H1 (cell line): Measurements from ENCODE around the gene SPTBN4. TPM values are rescaled to one million over a fixed set of nuclear protein-coding genes. Genes with fewer than 3 reads are reported as not detected.

Experiments used
- CTCF ChIA-PET: fragments of 300-600 bp; sonication (Branson Sonifier 250); formaldehyde crosslinking; loops from one replicate; lab custom pipeline; 2021; ENCODE audit not compliant: partially characterized antibody; lab: Charles Lee
- POLR2A ChIA-PET: fragments of 300-600 bp; sonication (Branson Sonifier 250); formaldehyde crosslinking; loops from one replicate; lab custom pipeline; 2021; ENCODE audit warnings: inconsistent platforms; ENCODE audit not compliant: partially characterized antibody; lab: Charles Lee
- DNase-seq, 2 experiments: peaks; one replicate each; pipeline versions ENCODE4 v3.0.0 to v3.0.0-alpha.2; 2010 to 2022; ENCODE audit warnings: low spot score in 2 of 2, low read depth in 1 of 2, mixed read lengths in 1 of 2
- FAIRE-seq: peaks from 2 replicates; lab custom pipeline; 2011; peaks lifted over from hg19 to GRCh38; lab: Jason Lieb, UNC
- H2AFZ ChIP-seq: 2 replicates; pipeline ENCODE4 v1.8.1; 2012; ENCODE audit warnings: low read length, inconsistent platforms
- H2AK5ac ChIP-seq: 2 replicates; pipeline ENCODE4 v1.6.1; 2013; ENCODE audit warnings: low read depth, low read length
- H2BK120ac ChIP-seq: replicated peaks from 2 replicates; pipeline ENCODE3; 2013; ENCODE audit warnings: low read depth, low read length, inconsistent platforms
- H2BK12ac ChIP-seq: 2 replicates; pipeline ENCODE4 v1.6.1; 2013; ENCODE audit warnings: low read depth, low read length
- H2BK15ac ChIP-seq: 2 replicates; pipeline ENCODE4 v1.6.1; 2013; ENCODE audit warnings: low read length
- H2BK20ac ChIP-seq: 2 replicates; pipeline ENCODE4 v1.6.1; 2013; ENCODE audit warnings: low read length
- H2BK5ac ChIP-seq: 2 replicates; pipeline ENCODE4 v1.6.1; 2013; ENCODE audit warnings: low read depth, low read length
- H3K14ac ChIP-seq: 2 replicates; pipeline ENCODE4 v1.6.1; 2013; ENCODE audit warnings: inconsistent platforms; ENCODE audit not compliant: insufficient read length
- H3K18ac ChIP-seq: 2 replicates; pipeline ENCODE4 v1.6.1; 2013; ENCODE audit warnings: low read length; ENCODE audit errors: extremely low read depth
- H3K23ac ChIP-seq: 2 replicates; pipeline ENCODE4 v1.6.1; 2013; ENCODE audit warnings: inconsistent platforms; ENCODE audit not compliant: insufficient read length
- H3K23me2 ChIP-seq: 2 replicates; pipeline ENCODE4 v1.6.1; 2013; ENCODE audit warnings: low read depth, low read length
- H3K27ac ChIP-seq: 2 replicates; pipeline ENCODE4 v1.6.1; 2011; ENCODE audit warnings: low read depth, low read length, inconsistent platforms
- H3K27me3 ChIP-seq, 4 experiments: replicated peaks in 1 of 4; 1 replicate in 1 of 4; 2 replicates in 3 of 4; pipeline versions ENCODE4 v1.6.1 to v1.8.1; 2011 to 2013; ENCODE audit warnings: low read length in 3 of 4, mild to moderate bottlenecking in 3 of 4, inconsistent platforms in 2 of 4, mixed read lengths in 2 of 4, moderate library complexity in 1 of 4; ENCODE audit not compliant: control insufficient read depth in 3 of 4, insufficient read depth in 3 of 4; ENCODE audit errors: extremely low read depth in 1 of 4
- H3K36me3 ChIP-seq, 4 experiments: 2 replicates each; pipeline versions ENCODE4 v1.6.1 to v1.8.1; 2011 to 2013; ENCODE audit warnings: mild to moderate bottlenecking in 4 of 4, low read length in 3 of 4, moderate library complexity in 2 of 4, control low read depth in 1 of 4, inconsistent platforms in 1 of 4; ENCODE audit not compliant: insufficient read depth in 4 of 4, control insufficient read depth in 2 of 4
- H3K4ac ChIP-seq: replicated peaks from 2 replicates; pipeline ENCODE3; 2013; ENCODE audit warnings: low read length, low read depth, mixed read lengths, inconsistent platforms; ENCODE audit not compliant: insufficient read length
- H3K4me1 ChIP-seq, 4 experiments: replicated peaks in 1 of 4; 1 replicate in 1 of 4; 2 replicates in 3 of 4; pipeline versions ENCODE4 v1.6.1 to v1.8.1; 2011 to 2013; ENCODE audit warnings: low read length in 3 of 4, inconsistent platforms in 2 of 4, mixed read lengths in 1 of 4; ENCODE audit not compliant: insufficient read depth in 4 of 4, control insufficient read depth in 3 of 4
- H3K4me2 ChIP-seq, 2 experiments: 2 replicates each; pipeline versions ENCODE4 v1.6.1 to v1.8.1; 2011 to 2013; ENCODE audit warnings: low read depth in 2 of 2, low read length in 2 of 2, control low read depth in 1 of 2, inconsistent platforms in 1 of 2, mild to moderate bottlenecking in 1 of 2; ENCODE audit not compliant: insufficient read depth in 1 of 2
- H3K4me3 ChIP-seq, 4 experiments: fragments of 200-600, 300-600 bp in 1 of 4; sonication (generic), shearing (Covaris generic), sonication (Bioruptor Twin) in 1 of 4; 2 replicates each; pipeline versions ENCODE4 v1.5.1 to v1.8.1; 2011 to 2016; ENCODE audit warnings: low read length in 4 of 4, low read depth in 3 of 4, control low read depth in 2 of 4, inconsistent platforms in 2 of 4, mild to moderate bottlenecking in 2 of 4, mixed read lengths in 1 of 4, moderate library complexity in 1 of 4; ENCODE audit not compliant: insufficient read depth in 2 of 4; ENCODE audit errors: extremely low read depth in 1 of 4
- H3K56ac ChIP-seq: replicated peaks from 2 replicates; pipeline ENCODE3; 2013; ENCODE audit warnings: low read depth, mild to moderate bottlenecking, mixed read lengths, low read length, inconsistent platforms; ENCODE audit not compliant: insufficient read length
- H3K79me1 ChIP-seq: 2 replicates; pipeline ENCODE4 v1.6.1; 2013; ENCODE audit warnings: low read depth, low read length, control low read depth
- H3K79me2 ChIP-seq, 2 experiments: 2 replicates each; pipeline versions ENCODE4 v1.6.1 to v1.8.1; 2012 to 2013; ENCODE audit warnings: low read length in 2 of 2, mild to moderate bottlenecking in 2 of 2, inconsistent platforms in 1 of 2; ENCODE audit not compliant: insufficient read depth in 2 of 2, control insufficient read depth in 1 of 2
- H3K9ac ChIP-seq, 4 experiments: replicated peaks in 1 of 4; 1 replicate in 1 of 4; 2 replicates in 3 of 4; pipeline versions ENCODE4 v1.6.1 to v1.8.1; 2011 to 2013; ENCODE audit warnings: low read depth in 3 of 4, low read length in 3 of 4, control low read depth in 2 of 4, mild to moderate bottlenecking in 2 of 4, moderate library complexity in 2 of 4, inconsistent platforms in 1 of 4; ENCODE audit errors: extremely low read depth in 1 of 4
- H3K9me3 ChIP-seq, 2 experiments: 2 replicates each; pipeline versions ENCODE4 v1.6.1 to v1.8.1; 2012 to 2013; ENCODE audit warnings: mild to moderate bottlenecking in 2 of 2, moderate library complexity in 2 of 2, control low read depth in 1 of 2, inconsistent platforms in 1 of 2, low read depth in 1 of 2, low read length in 1 of 2, mixed read lengths in 1 of 2; ENCODE audit not compliant: insufficient read depth in 2 of 2
- H4K20me1 ChIP-seq, 2 experiments: replicated peaks in 1 of 2; 2 replicates each; pipeline versions ENCODE3 to v1.8.1; 2011 to 2013; ENCODE audit warnings: inconsistent platforms in 2 of 2, low read length in 2 of 2, mild to moderate bottlenecking in 1 of 2; ENCODE audit not compliant: insufficient read depth in 2 of 2, control insufficient read depth in 1 of 2
- H4K5ac ChIP-seq: 2 replicates; pipeline ENCODE4 v1.6.1; 2013; ENCODE audit warnings: low read length, low read depth, mixed read lengths, inconsistent platforms; ENCODE audit not compliant: insufficient read length
- H4K8ac ChIP-seq: 2 replicates; pipeline ENCODE4 v1.8.0; 2013; ENCODE audit warnings: mild to moderate bottlenecking, moderate library complexity, low read length, inconsistent platforms; ENCODE audit not compliant: insufficient read depth; ENCODE audit errors: extremely low read depth
- H4K91ac ChIP-seq: replicated peaks from 2 replicates; pipeline ENCODE3; 2013; ENCODE audit warnings: low read length, mixed read lengths, inconsistent platforms; ENCODE audit not compliant: insufficient read length
- BACH1 ChIP-seq: IDR thresholded peaks from 2 replicates; pipeline ENCODE4 v1.6.1; 2012; ENCODE audit warnings: low read length, improper control_type of control experiment
- BRCA1 ChIP-seq: IDR thresholded peaks from 2 replicates; pipeline ENCODE4 v1.6.1; 2012; ENCODE audit warnings: low read depth, low read length, improper control_type of control experiment
- CREB1 ChIP-seq: IDR thresholded peaks from 2 replicates; pipeline ENCODE4 v1.6.1; 2012; ENCODE audit warnings: inconsistent platforms
- CTBP2 ChIP-seq: IDR thresholded peaks from 2 replicates; pipeline ENCODE4 v1.7.0; 2011; ENCODE audit warnings: borderline replicate concordance, mild to moderate bottlenecking, moderate library complexity, mixed read lengths, low read length; ENCODE audit not compliant: insufficient read depth, insufficient read length
- EP300 ChIP-seq, 2 experiments: IDR thresholded peaks; 1 replicate in 1 of 2; 2 replicates in 1 of 2; pipeline ENCODE4 v1.6.1; 2011 to 2012; ENCODE audit warnings: low read depth in 2 of 2, low read length in 2 of 2, mild to moderate bottlenecking in 2 of 2, borderline replicate concordance in 1 of 2, inconsistent platforms in 1 of 2, moderate library complexity in 1 of 2
- KDM1A ChIP-seq: fragments of 200-600, 300-600 bp; sonication (generic); IDR thresholded peaks from 2 replicates; pipeline ENCODE4 v1.7.1; 2016; ENCODE audit warnings: mild to moderate bottlenecking, low read length, borderline replicate concordance
- NANOG ChIP-seq: IDR thresholded peaks from 2 replicates; pipeline ENCODE4 v1.6.1; 2011; ENCODE audit warnings: low read length, low read depth, mild to moderate bottlenecking, inconsistent platforms; ENCODE audit not compliant: insufficient read depth, poor library complexity, severe bottlenecking
- NRF1 ChIP-seq: IDR thresholded peaks from 2 replicates; pipeline ENCODE4 v1.6.1; 2011; ENCODE audit warnings: mild to moderate bottlenecking, low read depth, low read length, improper control_type of control experiment
- POU5F1 ChIP-seq: IDR thresholded peaks from 2 replicates; pipeline ENCODE4 v1.6.1; 2011; ENCODE audit warnings: low read depth, mild to moderate bottlenecking, low read length, moderate library complexity
- WGBS, 2 experiments: shearing (Covaris generic) in 1 of 2; methylation state at CpG; one replicate each; pipeline versions ENCODE4 v1.1.6 to v1.1.7; 2013 to 2015; ENCODE audit warnings: low lambda C conversion rate in 2 of 2, mixed read lengths in 2 of 2, inconsistent platforms in 1 of 2, low coverage in 1 of 2, missing lambda C conversion rate in 1 of 2; ENCODE audit not compliant: insufficient replicate concordance in 2 of 2, insufficient coverage in 1 of 2, insufficient read length in 1 of 2; ENCODE audit errors: extremely low coverage in 1 of 2, missing lambda C conversion rate in 1 of 2; 5-methylcytosine and 5-hydroxymethylcytosine counted together
- polyA plus RNA-seq, 7 experiments: library from polyadenylated mRNA; depleted of rRNA in 3 of 7; stranded (reverse) in 5 of 7; unstranded in 2 of 7; fragments of >200 nt in 5 of 7; fragments of 200-250 nt in 2 of 7; gene quantifications; 1 replicate in 5 of 7; 2 replicates in 1 of 7; 4 replicates in 1 of 7; pipeline versions ENCODE4 v1.2.1 to v1.2.3, GENCODE V29; 2011 to 2013; ENCODE audit warnings: missing spikeins in 2 of 7, mixed read lengths in 2 of 7
- total RNA-seq: library from RNA; stranded (reverse); fragmentation: NEBNext Ultra II Directional; extraction: Animal tissue kit (Norgen Biotek cat#: 25700); gene quantifications from 2 replicates; pipeline ENCODE4 v1.2.1, GENCODE V29; 2021

SPTBN4 gene
- total and polyA plus RNA-seq, 2 of the 8 experiments (the other 6 are each of a cell fraction or from before 2014, with no cell fraction given) = 1.9 to 3.0 TPM

- no peak for FAIRE-seq
- CTCF ChIA-PET = interaction anchor here (0.5 to 4.2 kb wide), 10 partner anchors 9 to 56 kb away, joined by 3 to 39 read pairs (median 6); partner anchors contain the start of genes BLVRB, PRX and SPTBN4
- WGBS, 2 experiments = 91% methylated on average over 16 of the region's 16 CpGs; no CpG with 5 or more reads in 1 of the 2 experiments
Observed at GRCh38 chr19:40421993-40422747, 44.6 kb upstream of the SPTBN4 start.

More at GRCh38 chr19:40421993-40422747, 44.6 kb upstream of the SPTBN4 start:
- H2AFZ ChIP-seq = no peak overlapping the region
- H3K9me3 ChIP-seq = no peaks in the 10 kb centered on the region
- no peak overlapping the region for H2BK12ac ChIP-seq
- H3K27ac ChIP-seq = no peak overlapping the region
- no peaks in the 10 kb centered on the region; the same call in 1 of the 2 replicates for H3K79me1 ChIP-seq
- H3K14ac ChIP-seq = no peak overlapping the region
- H3K4ac ChIP-seq = no peak overlapping the region
- peak overlapping the region in 1 of 2 experiments; percentile 54; a peak in 1 of 4 replicates for H3K4me2 ChIP-seq
- H3K23me2 ChIP-seq = peaks cover 12% of the 10 kb centered on the region
- POLR2A ChIA-PET = interaction anchor here (0.8 to 3.3 kb wide), 8 partner anchors 10 to 31 kb away, joined by 3 to 20 read pairs (median 4); partner anchors contain the start of gene SERTAD3
- H2BK120ac ChIP-seq = no peak overlapping the region
- no peak overlapping the region for H2BK5ac ChIP-seq
- H3K18ac ChIP-seq = no peak overlapping the region; the same call in 1 of the 2 replicates
- H2BK20ac ChIP-seq = no peak overlapping the region
- H4K20me1 ChIP-seq = no peaks in the 10 kb centered on the region
- H4K91ac ChIP-seq = no peak overlapping the region
- no peak overlapping the region for H3K23ac ChIP-seq
- peak overlapping the region; percentile 86; the same call in 1 of the 2 replicates for H2AK5ac ChIP-seq
- no peak overlapping the region for H2BK15ac ChIP-seq
- H4K5ac ChIP-seq = no peak overlapping the region
- H3K27me3 ChIP-seq = no peaks in the 10 kb centered on the region; a peak in 1 of 7 replicates
- no peak overlapping the region for H3K4me3 ChIP-seq
- peaks cover 4 to 9% (median 5%) of the 10 kb centered on the region in 4 experiments; a peak in 5 of 7 replicates for H3K4me1 ChIP-seq
- peaks cover 0 to 2% (median 0%) of the 10 kb centered on the region in 4 experiments; a peak in 2 of 8 replicates for H3K36me3 ChIP-seq
- TF ChIP-seq NANOG = no peak
- TF ChIP-seq KDM1A = no peak
- TF ChIP-seq CREB1 = no peak
- TF ChIP-seq BACH1 = no peak
- TF ChIP-seq BRCA1 = no peak
- no peak for TF ChIP-seq CTBP2
- TF ChIP-seq EP300 (IDR thresholded peaks at IDR 0.05; ENCODE audit: borderline replicate concordance in 1 of 2, low read depth in 2 of 2, low read length in 2 of 2) = no peak
- TF ChIP-seq POU5F1 = no peak
- no peak for TF ChIP-seq NRF1
- H3K56ac ChIP-seq = no peak overlapping the region
- no peak overlapping the region for H3K9ac ChIP-seq
- DNase-seq = no peak
- no peaks in the 10 kb centered on the region for H3K79me2 ChIP-seq
- no peak overlapping the region for H4K8ac ChIP-seq
